ENCODE measurements around the gene CPT1A.
"Not testable (repeated sequence)": the region's sequence is repeated elsewhere in the genome, so short reads cannot be mapped to it uniquely, and the experiment has no call there.

DNA sequence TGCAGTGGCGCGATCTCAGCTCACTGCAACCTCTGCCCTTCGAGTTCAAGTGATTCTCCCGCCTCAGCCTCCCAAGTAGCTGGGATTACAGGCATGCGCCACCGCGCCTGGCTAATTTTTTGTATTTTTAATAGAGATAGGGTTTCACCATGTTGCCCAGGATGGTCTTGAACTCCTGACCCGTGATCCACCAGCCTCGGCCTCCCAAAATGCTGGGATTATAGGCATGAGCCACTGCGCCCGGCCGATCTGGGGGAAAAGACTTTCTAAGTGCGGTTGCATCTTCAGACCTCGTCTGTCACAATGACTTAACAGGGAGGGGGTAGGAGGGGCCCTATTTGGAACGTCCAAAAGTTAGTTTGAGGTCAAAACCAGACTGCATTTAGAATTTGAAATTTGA is 43.1 kb upstream of the CPT1A start:
- TF ChIP-seq CTCF, EP300, POLR2A (IDR thresholded peaks at IDR 0.05): not testable (repeated sequence)

All from sigmoid colon (tissue), 4 donors.